ENCODE data around the gene FGD3. TPM values are rescaled to one million over a fixed set of nuclear protein-coding genes. Genes with fewer than 3 reads are reported as not detected.

Gene FGD3
- polyA plus RNA-seq, 1 experiment = not detected

GRCh38 chr9:92931606-92932005, 15.7 kb upstream of the FGD3 start:
- DNase-seq (ENCODE audit: low read depth, low spot score) = no peak
- CTCF ChIA-PET = no interaction called here
- no peak for TF ChIP-seq CTCF (IDR thresholded peaks at IDR 0.05; ENCODE audit: low read depth, low read length)
- Histone ChIP-seq H3K9me3 (ENCODE audit: control insufficient read depth, insufficient read depth, low read length) (no peaks in the 10 kb centered on the region), H3K27ac (ENCODE audit: low read depth, low read length) (no peak overlapping the region), H3K4me3 (ENCODE audit: low read depth, low read length) (no peak overlapping the region), H3K27me3 (ENCODE audit: control insufficient read depth, insufficient read depth, low read length) (peaks cover 7% of the 10 kb centered on the region)
- POLR2A ChIA-PET = no interaction called here

- no peak for TF ChIP-seq CTCF (IDR thresholded peaks at IDR 0.05; ENCODE audit: low read depth, low read length)
- H3K27ac ChIP-seq (ENCODE audit: low read depth, low read length) = no peak overlapping the region
- ChIA-PET CTCF (interaction anchor here (0.6 kb wide), 1 partner anchor 175 kb away, joined by 4 read pairs; no protein-coding TSS in a partner anchor), POLR2A (no interaction called here)
- H3K9me3 ChIP-seq (ENCODE audit: control insufficient read depth, insufficient read depth, low read length) = no peaks in the 10 kb centered on the region
- peaks cover 7% of the 10 kb centered on the region for H3K27me3 ChIP-seq (ENCODE audit: control insufficient read depth, insufficient read depth, low read length)
- no peak overlapping the region for H3K4me3 ChIP-seq (ENCODE audit: low read depth, low read length)
- DNase-seq (ENCODE audit: low read depth, low spot score) = no peak
These were observed 13.0 kb upstream of the FGD3 start for GRCh38 chr9:92934321-92934720.

- H3K9me3 ChIP-seq (ENCODE audit: control insufficient read depth, insufficient read depth, low read length) = no peaks in the 10 kb centered on the region
- CTCF ChIA-PET = no interaction called here
- H3K27ac ChIP-seq (ENCODE audit: low read depth, low read length) = no peak overlapping the region
- H3K4me3 ChIP-seq (ENCODE audit: low read depth, low read length) = no peak overlapping the region
- peaks cover 3% of the 10 kb centered on the region for H3K27me3 ChIP-seq (ENCODE audit: control insufficient read depth, insufficient read depth, low read length)
- no peak for DNase-seq (ENCODE audit: low read depth, low spot score)
- POLR2A ChIA-PET = no interaction called here
- TF ChIP-seq CTCF (IDR thresholded peaks at IDR 0.05; ENCODE audit: low read depth, low read length) = no peak
These were observed 9.3 kb upstream of the FGD3 start for GRCh38 chr9:92938025-92938424.

GRCh38 chr9:92941861-92942260, 5.5 kb upstream of the FGD3 start:
- Histone ChIP-seq H3K4me3 (ENCODE audit: low read depth, low read length) (no peak overlapping the region), H3K27ac (ENCODE audit: low read depth, low read length) (no peak overlapping the region), H3K27me3 (ENCODE audit: control insufficient read depth, insufficient read depth, low read length) (peaks cover 5% of the 10 kb centered on the region), H3K9me3 (ENCODE audit: control insufficient read depth, insufficient read depth, low read length) (0 out of 2 replicates have a peak, but pooled peaks cover 2% of the 10 kb centered on the region)
- ChIA-PET CTCF (no interaction called here), POLR2A (no interaction called here)
- no peak for DNase-seq (ENCODE audit: low read depth, low spot score)
- no peak for TF ChIP-seq CTCF (IDR thresholded peaks at IDR 0.05; ENCODE audit: low read depth, low read length)

GRCh38 chr9:92942688-92943616, 4.4 kb upstream of the FGD3 start:
- Histone ChIP-seq H3K27me3 (ENCODE audit: control insufficient read depth, insufficient read depth, low read length) (peaks cover 16% of the 10 kb centered on the region), H3K4me3 (ENCODE audit: low read depth, low read length) (no peak overlapping the region), H3K9me3 (ENCODE audit: control insufficient read depth, insufficient read depth, low read length) (0 out of 2 replicates have a peak, but pooled peaks cover 2% of the 10 kb centered on the region), H3K27ac (ENCODE audit: low read depth, low read length) (no peak overlapping the region)
- no peak for DNase-seq (ENCODE audit: low read depth, low spot score)
- POLR2A ChIA-PET = no interaction called here
- CTCF ChIA-PET = no interaction called here
- TF ChIP-seq CTCF (IDR thresholded peaks at IDR 0.05; ENCODE audit: low read depth, low read length) = no peak
